ENCODE data around the gene GALNT9.
"Not testable (repeated sequence)": the region's sequence is repeated elsewhere in the genome, so short reads cannot be mapped to it uniquely, and the experiment has no call there.

Gene GALNT9

DNA sequence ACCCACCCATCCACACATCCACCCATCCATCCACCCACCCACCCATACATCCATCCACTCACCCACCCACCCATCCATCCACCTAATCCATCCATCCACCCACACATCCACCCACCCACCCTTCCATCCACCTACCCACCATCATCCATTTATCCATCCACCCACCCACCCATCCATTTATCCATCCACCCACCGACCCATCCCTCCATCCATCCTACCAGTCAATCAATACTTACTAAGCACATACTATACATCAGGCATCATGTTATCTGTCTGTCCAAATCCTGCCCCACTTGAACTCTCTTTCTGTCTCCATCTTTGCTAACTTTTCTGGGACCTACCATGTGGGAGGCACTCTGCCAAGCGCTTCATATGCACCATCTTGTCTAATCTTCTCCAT, 15.4 kb downstream of the GALNT9 start:
- H3K9me3 Mint-ChIP-seq, result peaks cover 2 to 6% of the 10 kb centered on the region in 2 donors
- no peak overlapping the region for H3K27ac Mint-ChIP-seq
- no peaks in the 10 kb centered on the region for H3K36me3 Mint-ChIP-seq (ENCODE audit: insufficient read depth)
- no peak overlapping the region for H3K4me3 Mint-ChIP-seq
- H3K27me3 Mint-ChIP-seq, result peaks cover 8 to 31% of the 10 kb centered on the region in 2 donors
- no peak for DNase-seq
- no peaks in the 10 kb centered on the region for H3K4me1 Mint-ChIP-seq (ENCODE audit: low read depth in 2 of 2)
- no peak for ATAC-seq (replicated peaks)

- Mint-ChIP-seq H3K27ac (no peak overlapping the region), H3K4me3 (no peak overlapping the region), H3K36me3 (ENCODE audit: insufficient read depth) (no peaks in the 10 kb centered on the region), H3K4me1 (ENCODE audit: low read depth in 2 of 2) (no peaks in the 10 kb centered on the region), H3K9me3 (peaks cover 2 to 6% of the 10 kb centered on the region in 2 donors), H3K27me3 (peaks cover 8 to 29% of the 10 kb centered on the region in 2 donors)
- DNase-seq (no peak), ATAC-seq (replicated peaks) (no peak)
These were observed 16.2 kb downstream of the GALNT9 start for GRCh38 chr12:132313182-132313581.

GRCh38 chr12:132312516-132312915, 16.9 kb downstream of the GALNT9 start:
- peaks cover 2 to 6% of the 10 kb centered on the region in 2 donors for H3K9me3 Mint-ChIP-seq
- no peak overlapping the region for H3K27ac Mint-ChIP-seq
- no peak overlapping the region for H3K4me3 Mint-ChIP-seq
- H3K27me3 Mint-ChIP-seq, result peaks cover 7 to 27% of the 10 kb centered on the region in 2 donors
- ATAC-seq (replicated peaks) (no peak), DNase-seq (no peak)
- no peaks in the 10 kb centered on the region for H3K4me1 Mint-ChIP-seq (ENCODE audit: low read depth in 2 of 2)
- H3K36me3 Mint-ChIP-seq (ENCODE audit: insufficient read depth), result no peaks in the 10 kb centered on the region

DNA sequence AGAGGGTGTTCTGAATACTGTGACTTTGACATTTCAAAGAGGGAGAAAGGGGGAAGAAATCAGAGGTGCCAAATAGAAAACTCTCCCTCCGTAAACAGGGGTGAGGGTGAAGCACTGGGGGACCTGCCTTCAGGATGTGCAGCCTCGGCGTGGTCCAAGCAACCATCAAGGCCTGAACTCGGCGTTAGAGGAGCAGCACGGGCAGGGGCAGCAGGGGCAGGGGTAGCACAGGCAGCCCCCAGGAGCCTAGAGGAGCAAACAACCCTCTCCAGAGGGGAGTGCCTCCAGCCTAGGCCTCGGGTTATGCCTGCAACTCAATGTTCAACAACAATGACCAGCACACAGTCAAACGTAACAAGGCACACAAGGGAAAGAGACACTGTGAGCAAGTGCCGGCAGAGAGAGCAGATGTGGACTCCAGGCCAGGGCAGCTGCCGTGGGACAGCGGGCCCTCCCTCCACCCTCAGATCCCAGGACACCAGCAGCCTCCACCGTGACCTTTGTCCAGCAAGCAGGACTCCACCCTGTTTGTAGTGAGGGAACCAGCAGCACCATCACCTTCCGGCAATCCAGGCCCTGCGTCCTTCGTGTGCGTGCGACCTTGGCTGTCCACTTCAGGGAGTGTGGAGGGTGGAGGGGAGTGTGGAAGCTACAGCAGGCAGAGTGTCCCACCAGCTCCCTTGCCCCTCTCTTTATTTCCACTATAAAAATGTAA, 18.0 kb downstream of the GALNT9 start:
- DNase-seq (no peak), ATAC-seq (replicated peaks) (no peak)
- peaks cover 0 to 24% of the 10 kb centered on the region in 2 donors for H3K27me3 Mint-ChIP-seq
- no peaks in the 10 kb centered on the region for H3K4me1 Mint-ChIP-seq (ENCODE audit: low read depth in 2 of 2)
- no peak overlapping the region for H3K4me3 Mint-ChIP-seq
- peaks cover 2 to 6% of the 10 kb centered on the region in 2 donors for H3K9me3 Mint-ChIP-seq
- H3K36me3 Mint-ChIP-seq (ENCODE audit: insufficient read depth), result no peaks in the 10 kb centered on the region
- no peak overlapping the region for H3K27ac Mint-ChIP-seq

- Mint-ChIP-seq H3K36me3 (ENCODE audit: insufficient read depth) (no peaks in the 10 kb centered on the region), H3K27me3 (peaks cover 0 to 21% of the 10 kb centered on the region in 2 donors), H3K4me3 (no peak overlapping the region), H3K4me1 (ENCODE audit: low read depth in 2 of 2) (no peaks in the 10 kb centered on the region), H3K9me3 (peaks cover 2 to 6% of the 10 kb centered on the region in 2 donors), H3K27ac (no peak overlapping the region)
- ATAC-seq (replicated peaks) (no peak), DNase-seq (no peak)
These were observed 19.0 kb downstream of the GALNT9 start for GRCh38 chr12:132310181-132311040.

- H3K4me3 Mint-ChIP-seq, result no peak overlapping the region
- no peak for DNase-seq
- peaks cover 0 to 21% of the 10 kb centered on the region in 2 donors for H3K27me3 Mint-ChIP-seq
- peaks cover 2 to 6% of the 10 kb centered on the region in 2 donors for H3K9me3 Mint-ChIP-seq
- no peaks in the 10 kb centered on the region for H3K36me3 Mint-ChIP-seq (ENCODE audit: insufficient read depth)
- no peak for ATAC-seq (replicated peaks)
- no peak overlapping the region for H3K27ac Mint-ChIP-seq
- no peaks in the 10 kb centered on the region for H3K4me1 Mint-ChIP-seq (ENCODE audit: low read depth in 2 of 2)
These were observed 19.7 kb downstream of the GALNT9 start for GRCh38 chr12:132309596-132310086.

- peaks cover 0 to 21% of the 10 kb centered on the region in 2 donors for H3K27me3 Mint-ChIP-seq
- ATAC-seq (replicated peaks) (no peak), DNase-seq (no peak)
- H3K27ac Mint-ChIP-seq, result no peak overlapping the region
- H3K4me3 Mint-ChIP-seq, result no peak overlapping the region
- no peaks in the 10 kb centered on the region for H3K4me1 Mint-ChIP-seq (ENCODE audit: low read depth in 2 of 2)
- no peaks in the 10 kb centered on the region for H3K36me3 Mint-ChIP-seq (ENCODE audit: insufficient read depth)
- peaks cover 2 to 6% of the 10 kb centered on the region in 2 donors for H3K9me3 Mint-ChIP-seq
These were observed 20.4 kb downstream of the GALNT9 start for GRCh38 chr12:132308853-132309595.

DNA sequence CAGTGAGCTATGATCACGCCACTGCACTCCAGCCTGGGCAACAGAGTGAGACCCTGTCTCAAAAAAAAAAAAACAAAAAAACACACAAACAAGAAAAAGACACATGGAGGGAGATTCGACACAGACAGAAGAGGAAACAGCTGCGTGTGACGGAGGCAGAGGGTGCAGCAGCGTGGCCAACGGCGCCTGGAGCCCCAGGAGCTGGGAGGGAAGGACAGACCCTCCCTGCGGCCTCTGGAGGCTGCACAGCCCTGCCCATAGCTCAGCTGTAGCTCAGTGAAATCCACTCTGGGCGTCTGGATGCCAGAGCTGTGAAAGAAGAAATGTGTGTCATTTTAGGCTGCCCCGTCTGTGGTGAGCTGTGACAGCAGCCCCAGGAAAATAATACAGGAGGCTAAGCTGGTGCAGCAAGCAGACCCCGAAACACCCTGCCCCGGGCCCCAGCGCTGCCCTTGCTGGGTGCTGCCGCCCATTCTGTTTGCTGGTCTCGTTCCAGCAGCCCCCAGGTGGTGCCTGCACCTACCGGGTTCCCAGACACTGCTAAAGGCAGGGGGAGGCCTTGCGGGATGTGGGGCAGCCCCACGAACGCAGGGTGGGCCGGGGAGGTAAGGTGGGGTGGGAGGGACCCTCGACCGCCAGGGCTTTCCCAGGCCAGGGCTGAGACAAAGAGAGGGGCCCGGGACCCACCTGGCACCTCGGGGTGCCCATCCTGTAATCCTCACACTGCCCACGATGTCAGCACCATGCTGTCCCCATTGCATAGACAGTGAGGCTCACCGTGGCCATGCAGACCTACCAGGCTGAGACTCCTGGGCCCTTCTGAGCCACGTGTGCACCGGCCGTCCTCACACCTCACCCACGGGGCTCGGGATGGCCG, 21.2 kb downstream of the GALNT9 start:
- H3K4me3 Mint-ChIP-seq, result no peak overlapping the region
- H3K36me3 Mint-ChIP-seq (ENCODE audit: insufficient read depth), result no peaks in the 10 kb centered on the region
- peaks cover 0 to 21% of the 10 kb centered on the region in 2 donors for H3K27me3 Mint-ChIP-seq
- ATAC-seq (replicated peaks) (no peak), DNase-seq (no peak)
- peaks cover 2 to 6% of the 10 kb centered on the region in 2 donors for H3K9me3 Mint-ChIP-seq
- H3K4me1 Mint-ChIP-seq (ENCODE audit: low read depth in 2 of 2), result no peaks in the 10 kb centered on the region
- no peak overlapping the region for H3K27ac Mint-ChIP-seq

DNA sequence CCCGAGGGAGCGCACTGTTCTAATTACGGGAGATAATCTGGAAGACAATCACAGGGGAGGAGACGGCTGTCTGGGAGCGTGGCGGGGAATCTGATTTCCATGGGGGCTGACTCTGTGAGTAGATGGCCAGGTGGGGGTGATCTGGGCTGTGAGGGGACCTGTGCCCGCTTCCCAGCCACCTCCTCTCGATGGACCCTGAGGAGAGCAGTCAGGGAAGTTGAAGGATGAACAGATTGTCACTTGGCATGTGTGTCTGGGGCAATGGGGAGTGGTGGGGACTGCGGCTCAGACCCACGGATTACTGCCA, 22.6 kb downstream of the GALNT9 start:
- peak overlapping the region in 1 of 2 donors; percentile 79 for H3K27ac Mint-ChIP-seq

GRCh38 chr12:132305991-132306884, 23.2 kb downstream of the GALNT9 start:
- Mint-ChIP-seq H3K9me3 (peaks cover 0 to 2% of the 10 kb centered on the region in 2 donors), H3K27ac (peak overlapping the region in 1 of 2 donors; percentile 79), H3K36me3 (ENCODE audit: insufficient read depth) (no peaks in the 10 kb centered on the region), H3K4me3 (no peak overlapping the region), H3K27me3 (peaks cover 0 to 22% of the 10 kb centered on the region in 2 donors), H3K4me1 (ENCODE audit: low read depth in 2 of 2) (no peaks in the 10 kb centered on the region)
- ATAC-seq (replicated peaks), result no peak
- DNase-seq, result no peak

More for the DNA sequence above, 22.6 kb downstream of the GALNT9 start:
- Mint-ChIP-seq H3K4me1 (ENCODE audit: low read depth in 2 of 2) (no peaks in the 10 kb centered on the region), H3K4me3 (no peak overlapping the region), H3K36me3 (ENCODE audit: insufficient read depth) (no peaks in the 10 kb centered on the region), H3K9me3 (peaks cover 2 to 3% of the 10 kb centered on the region in 2 donors), H3K27me3 (peaks cover 0 to 21% of the 10 kb centered on the region in 2 donors)
- ATAC-seq (replicated peaks), result no peak
- no peak for DNase-seq

- H3K27ac Mint-ChIP-seq, result no peak overlapping the region
- ATAC-seq (replicated peaks) (no peak), DNase-seq (no peak)
- H3K27me3 Mint-ChIP-seq, result peaks cover 5 to 29% of the 10 kb centered on the region in 2 donors
- H3K36me3 Mint-ChIP-seq (ENCODE audit: insufficient read depth), result no peaks in the 10 kb centered on the region
- no peaks in the 10 kb centered on the region for H3K9me3 Mint-ChIP-seq
- no peak overlapping the region for H3K4me3 Mint-ChIP-seq
- H3K4me1 Mint-ChIP-seq (ENCODE audit: low read depth in 2 of 2), result no peaks in the 10 kb centered on the region
These were observed 23.8 kb downstream of the GALNT9 start for GRCh38 chr12:132305560-132305966.

DNA sequence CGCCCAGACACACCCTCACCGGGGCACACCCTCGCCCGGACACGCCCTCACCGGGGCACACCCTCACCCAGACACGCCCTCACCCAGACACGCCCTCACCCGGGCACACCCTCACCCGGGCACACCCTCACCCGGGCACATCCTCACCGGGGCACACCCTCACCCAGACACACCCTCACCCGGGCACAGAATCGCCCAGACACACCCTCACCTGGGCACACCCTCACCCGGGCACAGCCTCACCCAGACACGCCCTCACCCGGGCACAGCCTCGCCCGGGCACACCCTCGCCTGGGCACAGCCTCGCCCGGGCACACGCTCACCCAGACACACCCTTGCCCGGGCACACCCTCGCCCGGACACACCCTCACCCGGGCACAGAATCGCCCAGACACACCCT, 24.5 kb downstream of the GALNT9 start:
- ATAC-seq (replicated peaks); H3K4me1 Mint-ChIP-seq (ENCODE audit: low read depth in 2 of 2); H3K9me3 Mint-ChIP-seq; H3K4me3 Mint-ChIP-seq; H3K27ac Mint-ChIP-seq; H3K36me3 Mint-ChIP-seq (ENCODE audit: insufficient read depth); DNase-seq: not testable (repeated sequence)
- H3K27me3 Mint-ChIP-seq, result peaks cover 5 to 30% of the 10 kb centered on the region in 2 donors
